ENCODE results near the gene OR4E1. TPM values are rescaled to one million over a fixed set of nuclear protein-coding genes. Genes with fewer than 3 reads are reported as not detected.
"Not testable (repeated sequence)": the region's sequence is repeated elsewhere in the genome, so short reads cannot be mapped to it uniquely, and the experiment has no call there.

Gene OR4E1
- total and polyA plus RNA-seq, 9 donors: 0.05 TPM; not detected in 8

DNA sequence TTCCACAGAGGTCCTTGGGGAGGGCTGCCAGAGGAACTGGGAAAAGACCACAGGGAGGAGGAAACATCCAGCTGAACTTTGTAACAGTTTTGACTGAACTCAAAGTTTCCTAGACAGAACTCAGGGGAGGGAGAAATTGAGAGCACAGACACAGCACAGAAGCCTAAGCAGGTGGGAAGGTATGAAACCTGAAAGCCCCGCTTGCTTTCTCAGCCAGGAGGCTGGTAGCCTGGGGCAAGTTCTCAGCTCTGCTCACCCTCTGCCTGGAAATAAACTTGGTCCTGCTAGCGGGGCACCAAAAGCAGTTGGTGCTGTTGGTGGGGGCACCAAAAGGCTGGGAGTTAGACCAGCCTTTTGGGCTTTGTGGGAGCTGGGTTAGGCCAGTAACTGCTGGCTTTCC, 25.9 kb upstream of the OR4E1 start:
- no peaks in the 10 kb centered on the region for H3K36me3 ChIP-seq (ENCODE audit: control insufficient read depth, insufficient read depth, low read length)
- no peak for DNase-seq
- H3K27me3 ChIP-seq (ENCODE audit: control insufficient read depth, insufficient read depth, low read length): no peaks in the 10 kb centered on the region
- H3K4me3 ChIP-seq (ENCODE audit: low read length): no peak overlapping the region
- 82% methylated on average over 2 of the region's 2 CpGs for whole genome bisulfite sequencing (ENCODE audit: insufficient coverage)
- no peaks in the 10 kb centered on the region for H3K9me3 ChIP-seq (replicated peaks; ENCODE audit: control insufficient read depth, low read depth, low read length)
- no peak overlapping the region for H3K27ac ChIP-seq (ENCODE audit: low read length)
- no peaks in the 10 kb centered on the region for H3K4me1 ChIP-seq (ENCODE audit: control insufficient read depth, insufficient read depth, low read length)

DNA sequence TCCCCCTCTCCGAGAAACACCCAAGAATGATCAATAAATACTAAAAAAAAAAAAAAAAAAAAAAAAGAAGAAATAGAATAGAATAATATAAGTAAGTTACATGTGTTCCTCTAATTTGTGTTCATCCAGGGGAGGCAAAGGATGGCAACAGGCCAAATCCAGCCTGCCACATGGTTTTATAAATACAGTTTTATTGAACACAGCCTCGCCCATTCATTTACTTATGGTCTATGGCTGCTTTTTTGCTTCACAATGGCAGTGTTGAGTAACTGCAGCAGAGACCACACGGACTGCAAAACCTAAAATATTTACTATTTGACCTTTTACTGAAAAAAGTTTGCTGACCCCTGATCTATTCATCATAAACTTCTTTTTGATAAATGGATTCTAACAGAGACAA, 24.9 kb upstream of the OR4E1 start:
- no CpG with 5 or more reads among the region's 3 CpGs for WGBS (ENCODE audit: insufficient coverage)
- not testable (repeated sequence) for H3K36me3 ChIP-seq (ENCODE audit: control insufficient read depth, insufficient read depth, low read length); H3K4me3 ChIP-seq (ENCODE audit: low read length); H3K4me1 ChIP-seq (ENCODE audit: control insufficient read depth, insufficient read depth, low read length); DNase-seq; H3K9me3 ChIP-seq (replicated peaks; ENCODE audit: control insufficient read depth, low read depth, low read length); H3K27ac ChIP-seq (ENCODE audit: low read length); H3K27me3 ChIP-seq (ENCODE audit: control insufficient read depth, insufficient read depth, low read length)

DNA sequence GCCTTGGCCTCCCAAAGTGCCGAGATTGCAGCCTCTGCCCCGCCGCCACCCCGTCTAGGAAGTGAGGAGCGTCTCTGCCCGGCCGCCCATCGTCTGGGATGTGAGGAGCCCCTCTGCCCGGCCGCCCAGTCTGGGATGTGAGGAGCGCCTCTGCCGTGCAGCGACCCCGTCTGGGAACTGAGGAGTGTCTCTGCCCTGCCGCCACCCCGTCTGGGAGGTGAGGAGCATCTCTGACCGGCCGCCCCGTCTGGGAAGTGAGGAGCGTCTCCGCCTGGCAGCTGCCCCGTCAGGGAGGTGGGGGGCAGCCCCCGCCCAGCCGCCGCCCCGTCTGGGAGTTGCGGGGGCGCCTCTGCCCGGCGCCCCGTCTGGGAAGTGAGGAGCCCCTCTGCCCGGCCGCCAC, 24.0 kb upstream of the OR4E1 start:
- WGBS (ENCODE audit: insufficient coverage): 94% methylated on average over 26 of the region's 33 CpGs
- H3K4me3 ChIP-seq (ENCODE audit: low read length); H3K27ac ChIP-seq (ENCODE audit: low read length); H3K36me3 ChIP-seq (ENCODE audit: control insufficient read depth, insufficient read depth, low read length); H3K4me1 ChIP-seq (ENCODE audit: control insufficient read depth, insufficient read depth, low read length); H3K9me3 ChIP-seq (replicated peaks; ENCODE audit: control insufficient read depth, low read depth, low read length); H3K27me3 ChIP-seq (ENCODE audit: control insufficient read depth, insufficient read depth, low read length); DNase-seq: not testable (repeated sequence)

DNA sequence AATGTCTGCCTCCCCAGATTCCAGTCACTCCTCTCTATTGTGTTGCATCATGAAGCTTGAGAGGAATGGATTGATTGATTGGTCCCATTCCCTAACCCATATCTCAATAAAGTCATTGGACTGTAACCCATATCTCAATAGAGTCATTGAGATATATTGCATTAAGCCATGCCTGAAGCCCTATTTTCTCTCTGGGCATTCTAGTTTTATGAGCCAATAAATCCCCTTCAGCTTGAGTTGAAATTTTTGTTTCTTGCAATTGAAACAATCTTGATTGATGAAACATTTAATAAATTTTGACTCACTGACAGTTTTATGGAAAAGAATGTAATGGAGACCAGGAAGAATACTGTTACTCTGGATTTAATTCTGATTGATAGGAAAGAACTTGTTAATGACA, 20.8 kb upstream of the OR4E1 start:
- H3K4me3 ChIP-seq (ENCODE audit: low read length): no peak overlapping the region
- H3K27me3 ChIP-seq (ENCODE audit: control insufficient read depth, insufficient read depth, low read length): no peaks in the 10 kb centered on the region
- H3K4me1 ChIP-seq (ENCODE audit: control insufficient read depth, insufficient read depth, low read length): no peaks in the 10 kb centered on the region
- no peak overlapping the region for H3K27ac ChIP-seq (ENCODE audit: low read length)
- no peaks in the 10 kb centered on the region for H3K36me3 ChIP-seq (ENCODE audit: control insufficient read depth, insufficient read depth, low read length)
- no peaks in the 10 kb centered on the region for H3K9me3 ChIP-seq (replicated peaks; ENCODE audit: control insufficient read depth, low read depth, low read length)
- DNase-seq: no peak

DNA sequence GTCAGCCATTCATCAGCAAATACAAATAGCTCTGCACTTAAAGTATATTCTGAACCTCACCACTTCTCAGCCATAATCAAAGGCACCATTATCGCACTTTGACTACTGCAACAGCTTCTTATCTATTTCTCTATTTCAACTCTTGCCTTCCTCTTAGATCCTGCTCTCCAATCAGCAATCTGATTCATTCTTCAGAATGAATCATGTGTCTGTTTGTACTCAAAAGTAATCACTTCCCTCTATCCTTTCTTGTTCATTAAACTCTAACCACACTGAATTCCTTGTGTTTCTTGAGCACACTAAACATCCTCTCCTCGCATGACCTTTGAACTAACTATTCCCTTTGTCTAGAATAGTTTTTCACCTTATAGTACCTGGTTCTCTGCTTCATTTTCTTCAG, 12.8 kb upstream of the OR4E1 start:
- Histone ChIP-seq H3K4me1 (ENCODE audit: control insufficient read depth, insufficient read depth, low read length) (no peaks in the 10 kb centered on the region), H3K27me3 (ENCODE audit: control insufficient read depth, insufficient read depth, low read length) (no peaks in the 10 kb centered on the region), H3K27ac (ENCODE audit: low read length) (no peak overlapping the region), H3K36me3 (ENCODE audit: control insufficient read depth, insufficient read depth, low read length) (no peaks in the 10 kb centered on the region), H3K9me3 (replicated peaks; ENCODE audit: control insufficient read depth, low read depth, low read length) (no peaks in the 10 kb centered on the region), H3K4me3 (ENCODE audit: low read length) (no peak overlapping the region)
- DNase-seq: no peak
- 100% methylated on average over 1 of the region's 2 CpGs for WGBS (ENCODE audit: insufficient coverage)

DNA sequence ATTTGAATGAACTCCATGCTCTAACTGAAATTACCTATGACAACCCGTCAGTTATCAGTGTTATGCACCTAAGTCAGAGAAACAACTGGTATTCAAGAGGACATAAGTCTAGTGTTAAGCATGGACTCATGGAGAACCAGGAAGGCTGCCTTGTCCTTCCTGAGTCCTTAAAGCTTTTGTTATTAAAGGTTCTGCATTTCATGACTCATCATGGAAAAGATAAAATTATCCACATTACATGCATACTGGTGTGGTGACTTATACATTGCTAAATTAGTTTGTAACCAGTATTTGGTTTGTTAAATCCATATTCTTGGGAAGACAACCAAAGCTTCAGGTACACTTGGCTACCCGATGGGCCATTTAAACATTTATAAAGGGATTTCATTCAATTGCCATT, 6.5 kb upstream of the OR4E1 start:
- Histone ChIP-seq H3K9me3 (replicated peaks; ENCODE audit: control insufficient read depth, low read depth, low read length) (peaks cover 4% of the 10 kb centered on the region), H3K36me3 (ENCODE audit: control insufficient read depth, insufficient read depth, low read length) (no peaks in the 10 kb centered on the region), H3K27me3 (ENCODE audit: control insufficient read depth, insufficient read depth, low read length) (no peaks in the 10 kb centered on the region), H3K27ac (ENCODE audit: low read length) (no peak overlapping the region), H3K4me3 (ENCODE audit: low read length) (no peak overlapping the region), H3K4me1 (ENCODE audit: control insufficient read depth, insufficient read depth, low read length) (no peaks in the 10 kb centered on the region)
- no peak for DNase-seq
- no CpG with 5 or more reads among the region's 2 CpGs for WGBS (ENCODE audit: insufficient coverage)

DNA sequence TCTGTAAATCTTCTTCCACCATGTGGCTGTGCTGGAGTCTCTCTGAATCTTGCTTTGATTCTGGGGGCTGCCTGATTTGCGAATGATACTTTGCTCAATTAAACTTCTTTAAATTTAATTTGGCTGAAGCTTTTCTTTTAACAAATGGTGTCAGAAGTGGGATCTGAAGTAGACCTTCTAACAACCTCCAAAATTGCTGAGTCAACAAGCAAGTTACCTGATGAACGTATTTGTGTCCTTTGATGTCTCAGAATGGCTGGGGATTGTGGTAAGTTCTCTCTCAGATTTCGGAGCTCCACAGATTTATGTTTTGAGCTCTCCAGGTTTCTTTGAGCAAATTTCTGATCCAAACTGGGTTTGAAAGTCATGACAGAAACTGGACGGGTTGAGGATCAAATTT, 1.9 kb upstream of the OR4E1 start:
- Histone ChIP-seq H3K36me3 (ENCODE audit: control insufficient read depth, insufficient read depth, low read length) (no peaks in the 10 kb centered on the region), H3K9me3 (replicated peaks; ENCODE audit: control insufficient read depth, low read depth, low read length) (peaks cover 4% of the 10 kb centered on the region), H3K27ac (ENCODE audit: low read length) (no peak overlapping the region), H3K27me3 (ENCODE audit: control insufficient read depth, insufficient read depth, low read length) (no peaks in the 10 kb centered on the region), H3K4me1 (ENCODE audit: control insufficient read depth, insufficient read depth, low read length) (no peaks in the 10 kb centered on the region), H3K4me3 (ENCODE audit: low read length) (no peak overlapping the region)
- no peak for DNase-seq
- WGBS (ENCODE audit: insufficient coverage): no CpG with 5 or more reads among the region's 4 CpGs

DNA sequence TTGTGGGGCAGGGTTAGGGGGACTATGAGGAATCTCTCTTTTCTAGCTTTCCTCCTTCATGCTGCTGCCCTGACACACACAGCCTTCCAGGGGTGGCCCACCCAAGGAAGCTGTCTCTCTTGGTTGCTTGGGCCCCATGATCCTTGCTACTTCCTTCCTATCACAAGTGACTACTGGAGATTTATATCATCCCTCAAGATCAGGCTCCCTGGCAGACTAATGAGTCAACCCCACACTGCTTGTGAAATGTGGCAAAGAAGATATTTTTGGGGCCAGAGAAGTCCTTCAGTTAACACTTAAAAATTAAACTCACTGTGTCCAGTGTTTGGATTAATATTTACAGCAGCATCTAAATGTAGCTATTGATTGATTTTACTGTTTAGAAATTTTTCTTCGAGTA, 1.5 kb downstream of the OR4E1 start:
- Histone ChIP-seq H3K36me3 (ENCODE audit: control insufficient read depth, insufficient read depth, low read length) (no peaks in the 10 kb centered on the region), H3K4me1 (ENCODE audit: control insufficient read depth, insufficient read depth, low read length) (no peaks in the 10 kb centered on the region), H3K9me3 (replicated peaks; ENCODE audit: control insufficient read depth, low read depth, low read length) (peaks cover 4% of the 10 kb centered on the region), H3K27me3 (ENCODE audit: control insufficient read depth, insufficient read depth, low read length) (no peaks in the 10 kb centered on the region), H3K4me3 (ENCODE audit: low read length) (no peak overlapping the region), H3K27ac (ENCODE audit: low read length) (no peak overlapping the region)
- 100% methylated on average over 1 of the region's 1 CpG for WGBS (ENCODE audit: insufficient coverage)
- no peak for DNase-seq

DNA sequence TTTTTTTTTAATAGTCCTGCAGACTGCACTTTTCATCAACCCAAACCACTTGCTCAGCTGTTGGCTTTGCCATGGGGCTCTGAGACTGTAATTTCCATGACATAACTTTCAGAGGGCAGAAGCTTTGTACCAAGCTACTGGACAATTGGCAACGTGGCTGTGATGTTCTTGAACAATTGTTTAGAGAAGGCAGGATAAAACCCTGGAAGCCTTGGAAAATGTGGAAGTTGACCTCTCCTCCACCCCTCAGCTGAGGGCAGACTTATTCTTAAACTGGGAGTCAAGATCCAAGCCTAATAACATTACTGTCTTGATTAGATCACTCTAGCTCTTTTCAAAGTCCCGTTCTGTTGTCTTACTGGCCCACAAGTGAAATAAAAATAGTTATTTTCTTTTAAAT, 2.2 kb downstream of the OR4E1 start:
- Histone ChIP-seq H3K36me3 (ENCODE audit: control insufficient read depth, insufficient read depth, low read length) (no peaks in the 10 kb centered on the region), H3K27ac (ENCODE audit: low read length) (no peak overlapping the region), H3K27me3 (ENCODE audit: control insufficient read depth, insufficient read depth, low read length) (no peaks in the 10 kb centered on the region), H3K9me3 (replicated peaks; ENCODE audit: control insufficient read depth, low read depth, low read length) (peaks cover 4% of the 10 kb centered on the region), H3K4me1 (ENCODE audit: control insufficient read depth, insufficient read depth, low read length) (no peaks in the 10 kb centered on the region), H3K4me3 (ENCODE audit: low read length) (no peak overlapping the region)
- DNase-seq: no peak
- no CpG with 5 or more reads among the region's 2 CpGs for WGBS (ENCODE audit: insufficient coverage)

DNA sequence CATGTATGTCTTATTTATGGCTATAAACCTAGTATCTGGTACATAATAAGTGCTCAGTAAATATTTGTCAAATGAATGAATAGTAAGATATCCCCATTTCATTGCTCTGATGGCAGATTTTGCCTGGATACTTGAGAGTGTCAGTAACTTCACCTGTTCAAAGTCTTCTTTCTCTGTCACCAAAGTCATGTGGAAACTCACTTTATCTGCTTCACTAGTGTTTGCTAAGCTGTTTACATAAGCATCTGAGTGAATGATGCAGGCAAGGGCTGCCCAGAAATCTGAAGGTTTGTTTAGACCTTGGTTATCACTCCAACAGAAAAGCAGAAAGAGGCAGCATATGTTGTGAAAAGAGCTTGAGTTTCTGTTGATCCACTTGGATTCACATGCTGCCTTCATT, 4.3 kb downstream of the OR4E1 start:
- no peaks in the 10 kb centered on the region for H3K9me3 ChIP-seq (replicated peaks; ENCODE audit: control insufficient read depth, low read depth, low read length)
- no peaks in the 10 kb centered on the region for H3K36me3 ChIP-seq (ENCODE audit: control insufficient read depth, insufficient read depth, low read length)
- H3K27me3 ChIP-seq (ENCODE audit: control insufficient read depth, insufficient read depth, low read length): no peaks in the 10 kb centered on the region
- no peak overlapping the region for H3K27ac ChIP-seq (ENCODE audit: low read length)
- no peak overlapping the region for H3K4me3 ChIP-seq (ENCODE audit: low read length)
- DNase-seq: no peak
- H3K4me1 ChIP-seq (ENCODE audit: control insufficient read depth, insufficient read depth, low read length): no peaks in the 10 kb centered on the region

DNA sequence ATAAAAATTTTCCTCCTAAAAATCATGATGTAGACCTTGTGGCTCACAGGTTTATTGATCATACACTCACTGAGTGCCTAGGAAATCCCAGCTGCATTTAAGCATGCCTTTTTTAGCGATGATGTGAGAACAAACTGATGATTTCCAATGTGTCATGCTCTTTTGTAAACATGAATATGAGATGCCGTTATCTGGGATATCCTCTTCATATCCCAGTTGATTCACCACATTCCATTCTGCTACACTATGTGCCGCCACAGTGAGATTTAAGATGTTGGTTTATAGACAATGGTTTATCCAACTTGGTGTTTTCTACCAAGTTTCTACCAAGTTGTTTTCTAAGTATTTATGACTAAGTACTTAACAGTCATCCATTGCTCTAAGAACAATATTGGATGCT, 5.2 kb downstream of the OR4E1 start:
- DNase-seq: no peak
- H3K27ac ChIP-seq (ENCODE audit: low read length): no peak overlapping the region
- H3K36me3 ChIP-seq (ENCODE audit: control insufficient read depth, insufficient read depth, low read length): no peaks in the 10 kb centered on the region
- no peak overlapping the region for H3K4me3 ChIP-seq (ENCODE audit: low read length)
- H3K9me3 ChIP-seq (replicated peaks; ENCODE audit: control insufficient read depth, low read depth, low read length): no peaks in the 10 kb centered on the region
- whole genome bisulfite sequencing (ENCODE audit: insufficient coverage): no CpG with 5 or more reads among the region's 3 CpGs
- no peaks in the 10 kb centered on the region for H3K4me1 ChIP-seq (ENCODE audit: control insufficient read depth, insufficient read depth, low read length)
- H3K27me3 ChIP-seq (ENCODE audit: control insufficient read depth, insufficient read depth, low read length): no peaks in the 10 kb centered on the region
